HepG2 (cell line): ENCODE data around the gene INPP4B.

ENCODE experiments used
- EP300 ChIP-seq, 3 experiments: sonication (generic) in 1 of 3; formaldehyde crosslinking in 1 of 3; IDR thresholded peaks; 2 replicates each; pipeline versions ENCODE4 v1.5.1 to v1.6.1; 2011 to 2020; ENCODE audit warnings: low read depth in 2 of 3, low read length in 2 of 3, borderline replicate concordance in 1 of 3, improper control_type of control experiment in 1 of 3, mild to moderate bottlenecking in 1 of 3, missing genetic modification reagents in 1 of 3, moderate library complexity in 1 of 3
- GFI1 ChIP-seq: sonication (generic); formaldehyde crosslinking; IDR thresholded peaks from 2 replicates; pipeline ENCODE4 v1.5.0; 2020; ENCODE audit warnings: missing genetic modification reagents, mild to moderate bottlenecking, borderline replicate concordance
- NFIC ChIP-seq: IDR thresholded peaks from 2 replicates; pipeline ENCODE4 v1.6.1; 2012; ENCODE audit warnings: mild to moderate bottlenecking, low read length, inconsistent platforms
- ZNF660 ChIP-seq: sonication (generic); formaldehyde crosslinking; IDR thresholded peaks from 2 replicates; pipeline ENCODE4 v1.5.1; 2020; ENCODE audit warnings: mild to moderate bottlenecking, low read depth, missing genetic modification reagents, borderline replicate concordance
- ZNF670 ChIP-seq: sonication (generic); formaldehyde crosslinking; IDR thresholded peaks from 2 replicates; pipeline ENCODE4 v1.8.0; 2022; ENCODE audit warnings: mild to moderate bottlenecking, missing genetic modification reagents, borderline replicate concordance
- ZSCAN12 ChIP-seq: sonication (generic); formaldehyde crosslinking; IDR thresholded peaks from 2 replicates; pipeline ENCODE4 v1.9.0; 2021; ENCODE audit warnings: mild to moderate bottlenecking, missing genetic modification reagents
- TF ChIP-seq, protein P1 (sequence below): IDR thresholded peaks from 2 replicates; pipeline ENCODE4 v1.6.1; 2018; ENCODE audit warnings: missing genetic modification reagents, mild to moderate bottlenecking, missing compliant biosample characterization
- TF ChIP-seq, protein P2 (sequence below): sonication (generic); formaldehyde crosslinking; IDR thresholded peaks from 2 replicates; pipeline ENCODE4 v1.9.0; 2021; ENCODE audit warnings: missing genetic modification reagents, mild to moderate bottlenecking, borderline replicate concordance

GRCh38 chr4:142238589-142238988, 607.5 kb downstream of the INPP4B start:
- TF ChIP-seq, protein P1, sequence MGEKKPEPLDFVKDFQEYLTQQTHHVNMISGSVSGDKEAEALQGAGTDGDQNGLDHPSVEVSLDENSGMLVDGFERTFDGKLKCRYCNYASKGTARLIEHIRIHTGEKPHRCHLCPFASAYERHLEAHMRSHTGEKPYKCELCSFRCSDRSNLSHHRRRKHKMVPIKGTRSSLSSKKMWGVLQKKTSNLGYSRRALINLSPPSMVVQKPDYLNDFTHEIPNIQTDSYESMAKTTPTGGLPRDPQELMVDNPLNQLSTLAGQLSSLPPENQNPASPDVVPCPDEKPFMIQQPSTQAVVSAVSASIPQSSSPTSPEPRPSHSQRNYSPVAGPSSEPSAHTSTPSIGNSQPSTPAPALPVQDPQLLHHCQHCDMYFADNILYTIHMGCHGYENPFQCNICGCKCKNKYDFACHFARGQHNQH (CRISPR knock-in tag), result no peak
- TF ChIP-seq, protein P2, sequence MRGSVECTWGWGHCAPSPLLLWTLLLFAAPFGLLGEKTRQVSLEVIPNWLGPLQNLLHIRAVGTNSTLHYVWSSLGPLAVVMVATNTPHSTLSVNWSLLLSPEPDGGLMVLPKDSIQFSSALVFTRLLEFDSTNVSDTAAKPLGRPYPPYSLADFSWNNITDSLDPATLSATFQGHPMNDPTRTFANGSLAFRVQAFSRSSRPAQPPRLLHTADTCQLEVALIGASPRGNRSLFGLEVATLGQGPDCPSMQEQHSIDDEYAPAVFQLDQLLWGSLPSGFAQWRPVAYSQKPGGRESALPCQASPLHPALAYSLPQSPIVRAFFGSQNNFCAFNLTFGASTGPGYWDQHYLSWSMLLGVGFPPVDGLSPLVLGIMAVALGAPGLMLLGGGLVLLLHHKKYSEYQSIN, result no peak
- no peak for TF ChIP-seq GFI1 (CRISPR knock-in tag)
- TF ChIP-seq ZSCAN12 (CRISPR knock-in tag), result no peak
- TF ChIP-seq ZNF670 (CRISPR knock-in tag), result no peak
- TF ChIP-seq ZNF660, result no peak
- TF ChIP-seq EP300 (IDR thresholded peaks at IDR 0.05; ENCODE audit: low read depth in 2 of 2, low read length in 2 of 2), result no peak
- no peak for TF ChIP-seq EP300 (CRISPR knock-in tag; IDR thresholded peaks at IDR 0.05; ENCODE audit: borderline replicate concordance)
- TF ChIP-seq NFIC, result no peak
